NCI-H446 (cell line): ENCODE results near the gene BCCIP.

Experiments
- DNase-seq, 2 experiments: peaks; one replicate each; lab custom pipeline; 2025; lab: John Stamatoyannopoulos, UW

BCCIP gene

DNA sequence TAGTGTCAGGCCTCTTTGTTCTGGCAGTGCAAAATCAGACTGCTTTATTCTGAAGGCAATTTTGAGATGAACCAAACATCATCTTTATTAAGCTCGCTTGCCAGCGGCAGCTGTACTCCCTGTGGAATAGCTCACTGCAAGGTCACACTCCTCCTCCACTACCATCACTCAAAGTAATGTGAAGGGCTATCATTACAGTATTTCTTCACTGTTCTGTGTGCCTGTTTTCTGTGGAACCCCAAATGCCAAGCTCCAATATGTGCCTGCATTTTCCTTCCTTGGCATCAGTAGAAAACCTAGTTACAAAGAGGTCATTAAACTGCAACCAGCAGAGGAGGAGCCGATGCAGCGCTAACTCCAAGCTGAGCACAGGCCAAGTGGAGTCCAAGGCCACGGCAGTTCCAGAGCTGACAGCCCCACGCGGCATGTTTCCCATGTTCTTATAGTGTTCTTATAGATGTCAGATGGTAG is 21.4 kb downstream of the BCCIP start:
- DNase-seq, result no peak

GRCh38 chr10:125845617-125846016 is 22.3 kb downstream of the BCCIP start:
- no peak for DNase-seq

GRCh38 chr10:125846894-125847293 is 23.5 kb downstream of the BCCIP start:
- DNase-seq, result no peak

- DNase-seq, result no peak
These were observed 25.0 kb downstream of the BCCIP start for GRCh38 chr10:125848371-125848770.

DNA sequence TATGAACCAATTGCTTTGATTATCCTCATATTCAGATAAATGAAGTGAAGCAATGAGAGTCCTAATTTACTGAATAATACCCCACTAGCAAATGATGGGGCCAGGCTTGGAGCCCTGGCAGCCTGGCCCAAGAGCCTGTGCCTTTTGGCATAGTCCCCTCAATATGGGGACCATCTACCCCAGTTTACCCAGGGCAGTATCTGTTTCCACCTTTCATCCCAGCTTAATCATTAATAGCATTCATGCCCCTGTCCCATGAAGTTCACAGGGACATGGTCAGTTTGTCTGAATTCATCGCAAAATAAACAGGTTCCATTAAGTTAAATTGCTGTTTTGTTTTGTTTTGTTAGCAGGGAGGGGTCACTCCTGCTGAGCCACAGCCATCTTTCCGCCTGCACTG is 25.5 kb downstream of the BCCIP start:
- DNase-seq, result no peak

- DNase-seq, result no peak
These were observed 26.1 kb downstream of the BCCIP start for GRCh38 chr10:125849448-125849847.

- no peak for DNase-seq
These were observed 27.7 kb downstream of the BCCIP start for GRCh38 chr10:125850766-125851731.

DNA sequence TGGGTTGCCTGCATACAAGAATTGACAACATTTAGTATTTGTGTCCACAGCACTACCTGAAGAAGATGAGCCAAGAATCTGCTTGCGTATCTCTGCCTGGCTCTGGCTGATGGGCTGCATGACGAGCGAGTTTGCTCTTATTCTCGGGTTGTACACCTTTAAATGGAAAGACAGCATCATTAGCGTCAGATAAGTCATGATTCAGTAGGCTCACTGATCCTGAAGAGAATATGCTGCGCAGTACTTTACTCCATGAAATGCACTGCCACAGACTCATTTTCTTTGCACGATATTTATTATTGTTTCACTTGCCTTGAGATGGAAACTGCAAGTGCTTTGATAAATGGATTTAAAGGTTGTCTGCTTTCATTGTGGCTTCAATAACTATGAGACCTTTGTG is 29.1 kb downstream of the BCCIP start:
- no peak for DNase-seq

DNA sequence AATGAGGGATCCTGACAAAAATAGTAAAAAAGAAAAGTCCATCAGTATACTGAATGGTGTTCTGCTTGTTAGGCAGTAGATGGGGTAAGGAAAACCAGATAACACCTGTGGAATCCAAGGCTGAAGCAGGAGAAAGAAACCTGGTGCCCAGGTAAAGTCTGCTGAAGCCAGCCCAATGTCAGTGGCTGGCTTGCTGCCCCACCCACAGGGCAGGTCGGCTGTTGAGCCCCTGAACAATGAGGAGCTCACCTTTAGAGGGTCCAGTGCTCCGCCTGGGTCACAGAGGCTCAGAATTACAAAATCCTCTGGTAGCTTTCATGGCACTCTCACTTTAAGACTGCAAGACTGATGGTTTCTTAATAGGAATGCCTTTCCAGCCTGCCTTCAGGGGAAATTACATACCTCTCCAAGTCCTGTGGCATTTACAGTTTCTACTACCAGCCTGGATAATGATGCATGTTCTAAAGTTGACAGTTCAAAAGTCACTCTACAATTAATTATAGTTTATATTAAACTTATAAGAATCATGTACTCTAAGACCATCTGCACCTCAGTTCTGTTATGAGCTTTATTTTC is 33.9 kb downstream of the BCCIP start:
- no peak for DNase-seq

- no peak for DNase-seq
These were observed 35.9 kb downstream of the BCCIP start for GRCh38 chr10:125859128-125859817.

- DNase-seq, result no peak
These were observed 41.8 kb downstream of the BCCIP start for GRCh38 chr10:125865120-125865519.

DNA sequence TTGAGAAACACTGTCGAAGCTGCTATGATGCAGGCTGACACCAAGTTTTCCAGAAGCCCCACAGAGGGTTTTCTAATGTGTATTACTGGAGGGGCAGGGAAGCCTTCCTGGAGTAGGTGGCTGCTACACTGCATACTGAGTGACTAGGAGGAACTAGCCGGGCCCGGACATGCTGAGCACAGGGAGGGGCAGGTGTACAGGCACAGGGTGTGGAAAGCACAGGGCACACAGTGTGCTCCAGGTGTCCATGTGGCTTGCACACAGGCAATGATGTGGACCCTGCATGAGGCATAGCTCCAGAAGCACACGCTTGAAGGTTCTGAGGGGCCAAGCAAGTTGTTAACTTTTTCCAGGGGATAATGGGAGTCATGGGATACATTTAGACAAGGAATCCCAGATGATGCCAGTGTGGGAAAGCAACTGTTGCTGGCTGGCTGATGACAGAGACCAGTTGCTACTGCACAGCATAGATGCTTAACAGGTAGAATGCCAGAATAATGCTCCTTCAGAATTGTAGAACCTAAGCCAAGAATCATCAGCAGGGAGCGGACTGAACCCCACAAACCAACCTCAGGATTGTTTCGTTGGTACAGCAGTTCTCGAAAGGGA is 43.2 kb downstream of the BCCIP start:
- DNase-seq, result no peak

DNA sequence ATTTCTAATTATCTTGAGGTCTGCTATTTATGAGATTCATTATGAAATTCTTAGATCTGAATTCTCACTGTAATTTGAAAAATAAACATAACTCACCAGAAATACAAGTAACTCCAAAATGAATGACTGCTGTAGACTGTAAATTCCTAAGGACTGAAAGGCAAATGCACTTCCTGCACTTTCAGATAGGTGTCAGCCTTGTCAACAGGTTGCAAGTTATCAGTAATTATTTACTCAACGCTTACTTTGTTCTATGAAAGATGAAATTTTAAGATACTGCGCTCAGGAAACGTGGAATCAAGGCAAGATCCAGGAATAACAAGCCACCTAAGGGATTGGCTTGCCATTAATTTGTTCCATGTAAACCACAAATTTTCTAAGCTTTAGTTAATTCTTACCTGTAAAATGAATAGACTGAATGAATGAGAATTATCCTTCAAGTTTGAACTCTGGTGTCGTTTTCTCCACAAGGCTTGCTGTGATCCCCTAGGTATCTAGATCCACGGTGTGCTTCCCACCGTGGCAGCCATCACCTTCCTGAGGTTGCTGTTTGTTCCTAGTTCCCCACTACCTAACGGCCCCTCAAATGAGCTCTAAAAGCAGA is 45.1 kb downstream of the BCCIP start:
- DNase-seq, result no peak

GRCh38 chr10:125871338-125871737 is 48.0 kb downstream of the BCCIP start:
- no peak for DNase-seq

- DNase-seq, result no peak
These were observed 55.9 kb downstream of the BCCIP start for GRCh38 chr10:125878957-125879835.

DNA sequence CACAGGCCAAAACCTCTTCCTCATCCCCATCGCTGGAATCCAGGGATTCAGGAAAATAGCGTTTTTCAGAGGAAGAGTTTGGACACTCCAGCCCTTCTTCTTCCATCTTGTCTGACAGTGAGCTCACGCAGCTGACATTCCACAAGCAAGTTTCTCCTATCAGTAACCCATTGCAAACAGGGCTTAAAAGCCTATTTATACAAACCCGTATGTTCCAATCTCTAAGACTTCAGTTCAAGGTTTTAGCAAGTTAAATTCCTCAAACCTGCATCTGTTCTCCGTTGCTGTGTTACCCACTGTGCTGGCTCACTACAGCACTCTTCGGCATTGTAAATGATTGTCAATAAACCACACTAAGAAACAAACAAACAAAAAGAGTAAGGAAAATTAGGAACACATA is 57.4 kb downstream of the BCCIP start:
- DNase-seq, result no peak

- DNase-seq, result no peak
These were observed 57.8 kb downstream of the BCCIP start, which contains the start of gene DHX32 for GRCh38 chr10:125881192-125881591. Gene DHX32, minus strand, starts transcription at chr10:125881292. Its CDS starts 468 bp downstream, at chr10:125880824.

DNA sequence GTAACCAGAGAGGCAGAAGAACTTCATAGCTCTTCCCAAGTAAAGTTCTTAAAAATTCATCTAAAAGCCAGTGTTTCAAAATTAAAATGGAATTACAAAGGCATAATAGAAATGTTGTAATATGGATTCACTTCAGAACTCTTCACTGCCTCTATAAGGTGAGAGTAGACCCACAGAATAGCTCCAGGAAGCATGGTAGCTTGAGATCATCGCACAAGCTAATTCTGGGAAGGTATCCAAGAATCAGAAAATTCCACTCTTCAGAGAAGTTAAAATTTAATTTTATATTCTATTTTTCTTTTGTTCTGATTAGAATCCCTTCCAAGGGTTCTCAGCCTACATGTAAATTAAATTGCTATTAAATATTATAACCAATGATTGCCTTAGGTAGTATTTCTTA is 59.2 kb downstream of the BCCIP start:
- no peak for DNase-seq

- DNase-seq, result no peak
These were observed 59.9 kb downstream of the BCCIP start for GRCh38 chr10:125883211-125883610.
